A673 (cell line): Measurements from ENCODE around the gene USH1G. TPM values are rescaled to one million over a fixed set of nuclear protein-coding genes. Genes with fewer than 3 reads are reported as not detected.

Experiments
- BruUV-seq: library from RNA; stranded (reverse); fragments of 400-500 nt; replicated peaks from 2 replicates; lab custom pipeline; 2021; lab: Mats Ljungman, UMichigan
- CTCF ChIA-PET: fragments of 300-600 bp; sonication (Branson Sonifier 250); formaldehyde crosslinking; loops from one replicate; lab custom pipeline; 2022; ENCODE audit warnings: antibody characterized with exemption; lab: Charles Lee
- POLR2A ChIA-PET: fragments of 300-600 bp; sonication (Branson Sonifier 250); formaldehyde crosslinking; loops from one replicate; lab custom pipeline; 2022; ENCODE audit warnings: antibody characterized with exemption; ENCODE audit not compliant: low non-redundant PET; lab: Charles Lee
- DNase-seq: peaks from one replicate; pipeline ENCODE4 v3.0.0-alpha.2; 2015; ENCODE audit warnings: low spot score
- H3K27ac ChIP-seq: fragments of 200-600 bp; sonication (generic); 2 replicates; pipeline ENCODE4 v1.5.1; 2016; ENCODE audit warnings: mixed run types, low read depth, mild to moderate bottlenecking, mixed read lengths, antibody characterized with exemption, low read length; ENCODE audit not compliant: poor library complexity, severe bottlenecking
- H3K27me3 ChIP-seq: fragments of 200-600 bp; sonication (generic); replicated peaks from 2 replicates; pipeline ENCODE4 v1.6.1; 2017; ENCODE audit warnings: mixed run types, low read depth, mild to moderate bottlenecking, mixed read lengths, antibody characterized with exemption, low read length; ENCODE audit not compliant: insufficient read depth, poor library complexity
- H3K36me3 ChIP-seq: fragments of 200-600 bp; sonication (generic); 2 replicates; pipeline ENCODE4 v1.6.1; 2016; ENCODE audit warnings: mixed run types, mild to moderate bottlenecking, mixed read lengths, antibody characterized with exemption, low read length; ENCODE audit not compliant: insufficient read depth, poor library complexity, severe bottlenecking
- H3K4me1 ChIP-seq: fragments of 200-600 bp; sonication (generic); 2 replicates; pipeline ENCODE4 v1.6.1; 2017; ENCODE audit warnings: mixed run types, mild to moderate bottlenecking, mixed read lengths, antibody characterized with exemption, low read length; ENCODE audit not compliant: insufficient read depth, poor library complexity, severe bottlenecking
- H3K4me3 ChIP-seq: fragments of 200-600 bp; sonication (generic); 2 replicates; pipeline ENCODE4 v1.5.1; 2016; ENCODE audit warnings: low read depth, mixed run types, mild to moderate bottlenecking, mixed read lengths, low read length; ENCODE audit not compliant: poor library complexity, severe bottlenecking
- H3K9me3 ChIP-seq: fragments of 200-600 bp; sonication (generic); 2 replicates; pipeline ENCODE4 v1.6.1; 2016; ENCODE audit warnings: mixed run types, low read depth, mild to moderate bottlenecking, mixed read lengths, antibody characterized with exemption, low read length; ENCODE audit not compliant: poor library complexity, severe bottlenecking
- CTCF ChIP-seq: fragments of 300-800, 200-600 bp; sonication (generic); conservative IDR thresholded peaks from 2 replicates; pipeline ENCODE4 v1.5.1; 2017; ENCODE audit warnings: low read depth, mild to moderate bottlenecking, antibody characterized with exemption, low read length, moderate library complexity, mixed read lengths
- EZH2 ChIP-seq: fragments of 200-600 bp; sonication (generic); IDR thresholded peaks from 2 replicates; pipeline ENCODE4 v1.6.1; 2017; ENCODE audit warnings: borderline replicate concordance, low read depth, mild to moderate bottlenecking, mixed read lengths, antibody characterized with exemption, low read length; ENCODE audit not compliant: poor library complexity, severe bottlenecking
- intact Hi-C: fragments of 100-400 bp; cut with micrococcal nuclease; formaldehyde crosslinking; loops from one replicate; pipeline ENCODE4 v1.10.0; 2022; ENCODE audit not compliant: unreplicated experiment
- total RNA-seq: library from RNA; stranded (reverse); gene quantifications from 2 replicates; pipeline ENCODE4 v1.2.3, GENCODE V29; 2021

The USH1G gene
- total RNA-seq, 1 experiment from 2014 or later, result not detected

GRCh38 chr17:74960570-74961342 lies 37.7 kb upstream of the USH1G start:
- ChIA-PET CTCF (interaction anchor here (0.6 to 2.3 kb wide), 21 partner anchors 12 to 452 kb away, joined by 3 to 24 read pairs (median 5); partner anchors contain the start of genes CDR2L, FDXR, HID1 and MIF4GD), POLR2A (interaction anchor here (0.6 kb wide), 2 partner anchors 324 to 1337 kb away, joined by 7 to 22 read pairs; no protein-coding TSS in a partner anchor)
- no TSS peak for BruUV-seq
- Histone ChIP-seq H3K9me3 (no peaks in the 10 kb centered on the region), H3K4me3 (no peak overlapping the region), H3K4me1 (no peaks in the 10 kb centered on the region), H3K27ac (no peak overlapping the region), H3K36me3 (no peaks in the 10 kb centered on the region), H3K27me3 (no peaks in the 10 kb centered on the region)
- peak; percentile 58 for DNase-seq
- intact Hi-C loops, result loop anchor here (2.0 to 10.0 kb wide), 3 partner anchors 72 to 452 kb away; no protein-coding TSS in a partner anchor
- no peak for TF ChIP-seq EZH2
- peak; percentile 60 for TF ChIP-seq CTCF

- no peak for DNase-seq
- no TSS peak for BruUV-seq
These were observed 36.9 kb upstream of the USH1G start for GRCh38 chr17:74959826-74960515.

More at GRCh38 chr17:74959826-74960515, 36.9 kb upstream of the USH1G start:
- H3K27ac ChIP-seq, result no peak overlapping the region
- ChIA-PET POLR2A (interaction anchor here (0.6 kb wide), 1 partner anchor 325 kb away, joined by 22 read pairs; no protein-coding TSS in a partner anchor), CTCF (interaction anchor here (0.6 to 2.3 kb wide), 8 partner anchors 11 to 433 kb away, joined by 3 to 24 read pairs (median 7); partner anchors contain the start of genes CDR2L, HID1 and MRPL58)
- intact Hi-C loops, result loop anchor here (2.0 to 10.0 kb wide), 5 partner anchors 72 to 453 kb away; partner anchors contain the start of gene NHERF1
- peaks cover 3% of the 10 kb centered on the region for H3K27me3 ChIP-seq
- H3K4me1 ChIP-seq, result no peaks in the 10 kb centered on the region
- H3K9me3 ChIP-seq, result no peaks in the 10 kb centered on the region
- H3K36me3 ChIP-seq, result no peaks in the 10 kb centered on the region
- TF ChIP-seq EZH2 (no peak), CTCF (no peak)
- H3K4me3 ChIP-seq, result no peak overlapping the region
